Activated T-cell treated with anti-CD3 and anti-CD28 coated beads for 4 hours (primary cell): ENCODE measurements around the gene EREG.

Experiments used
- DNase-seq: peaks from one replicate; pipeline ENCODE4 v3.0.0-alpha.2; 2020

The EREG gene

DNA sequence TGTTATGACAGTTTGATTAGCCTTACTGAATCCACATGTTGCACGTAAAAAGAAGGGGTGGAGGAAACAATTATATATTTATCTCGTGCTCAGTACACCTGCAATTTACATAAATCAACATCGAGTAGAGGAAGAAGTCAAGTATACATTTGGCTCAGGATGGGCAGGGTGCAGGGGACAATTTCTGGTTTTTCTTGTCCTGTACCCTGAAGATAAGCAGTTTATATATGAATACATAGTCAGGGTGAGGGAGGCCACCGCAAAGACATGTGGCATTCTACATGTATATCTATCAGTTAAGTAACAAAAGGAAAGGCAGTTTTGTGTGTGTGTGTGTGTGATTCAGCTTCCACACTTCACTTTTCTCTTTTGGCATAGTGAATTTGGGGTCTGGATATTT is 11.1 kb upstream of the EREG start:
- no peak for DNase-seq

GRCh38 chr4:74357965-74358364 is 7.0 kb upstream of the EREG start:
- DNase-seq: no peak

DNA sequence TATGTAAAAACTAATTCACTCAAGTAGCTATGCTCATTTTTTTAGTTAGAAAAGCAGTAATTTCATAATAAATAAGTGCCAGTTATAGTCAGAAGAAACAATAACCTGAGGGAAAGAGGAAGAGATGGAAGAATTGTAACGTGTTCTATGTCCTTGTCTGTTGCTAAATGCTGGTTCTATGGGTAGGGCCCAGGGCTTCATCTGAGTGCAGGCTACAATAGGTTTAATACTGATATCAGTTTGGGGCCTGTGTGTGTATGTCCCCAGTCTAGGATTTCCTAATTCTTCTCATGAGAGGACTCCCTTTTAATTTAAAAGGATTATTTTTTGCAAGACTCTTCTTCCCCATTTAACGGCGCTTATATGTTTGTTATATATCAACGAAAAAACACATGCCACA is 3.3 kb upstream of the EREG start:
- no peak for DNase-seq

GRCh38 chr4:74362347-74362746 is 2.6 kb upstream of the EREG start:
- DNase-seq: no peak

DNA sequence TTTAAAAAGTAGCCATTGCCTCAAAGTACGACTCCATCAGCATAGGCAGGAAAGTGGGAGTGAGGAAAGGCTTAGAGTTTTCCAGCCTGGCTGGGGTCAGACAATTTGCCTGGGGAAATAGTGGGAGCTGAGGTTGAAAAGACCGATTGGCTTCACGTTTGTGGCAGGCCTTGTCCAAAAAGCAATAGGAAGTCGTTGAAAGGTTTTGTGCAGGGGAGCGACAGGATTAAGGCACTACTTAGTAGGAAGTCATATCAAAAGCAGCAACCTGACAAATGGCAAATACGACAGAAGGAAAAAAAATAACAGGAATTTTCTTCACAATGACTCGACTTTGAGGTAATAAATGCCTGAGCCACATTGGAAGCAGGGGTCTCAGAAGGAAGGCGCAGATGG is 691 bp upstream of the EREG start:
- no peak for DNase-seq

GRCh38 chr4:74365761-74366160 is 816 bp downstream of the EREG start:
- DNase-seq: no peak

DNA sequence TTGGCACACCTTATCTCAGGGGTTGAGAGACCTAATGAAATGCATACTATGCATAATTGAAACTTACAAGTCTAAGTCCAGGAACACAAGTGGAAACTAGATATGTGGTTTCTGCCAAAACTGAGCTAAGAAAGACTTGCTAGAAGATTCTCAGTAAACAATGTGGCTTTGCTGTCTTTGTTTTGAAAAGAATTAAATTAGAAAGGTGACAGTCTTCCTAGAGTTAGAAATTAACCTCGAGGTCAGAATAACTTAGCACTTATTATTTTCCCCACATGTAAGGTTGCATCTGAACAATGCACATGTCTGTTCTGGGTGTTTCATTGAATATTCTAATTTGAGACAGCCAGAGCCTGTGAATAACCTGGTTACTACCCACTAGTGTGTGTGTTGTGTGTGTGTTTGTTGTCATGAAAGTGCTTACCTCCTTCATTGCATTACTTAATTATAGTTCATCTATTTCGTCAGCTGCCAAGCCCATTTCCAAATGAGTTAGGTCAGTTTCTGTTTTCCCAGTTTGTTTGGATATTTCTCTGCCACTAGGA is 1.5 kb downstream of the EREG start:
- DNase-seq: no peak

- no peak for DNase-seq
Measured at GRCh38 chr4:74367656-74368290, 2.8 kb downstream of the EREG start.

GRCh38 chr4:74368596-74368995 is 3.7 kb downstream of the EREG start:
- no peak for DNase-seq

DNA sequence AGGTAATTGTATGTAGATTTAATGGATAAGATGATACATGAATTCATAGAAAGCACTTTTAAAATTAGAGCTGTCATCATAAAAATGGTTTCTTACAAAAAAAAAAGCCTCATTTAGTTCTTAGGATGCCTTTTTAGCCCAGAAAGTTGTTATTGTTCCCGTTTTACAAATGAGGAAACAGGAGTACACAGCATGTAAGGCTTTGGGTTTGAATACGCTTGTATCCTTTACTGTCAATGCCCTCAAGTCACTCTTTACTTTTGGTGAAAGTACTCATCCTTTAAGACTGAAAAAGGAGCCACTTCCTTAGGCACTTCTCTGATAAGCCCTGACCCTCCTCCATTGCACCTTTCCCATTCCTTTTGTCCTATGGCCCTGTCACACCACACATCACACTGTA is 4.9 kb downstream of the EREG start:
- DNase-seq: no peak

DNA sequence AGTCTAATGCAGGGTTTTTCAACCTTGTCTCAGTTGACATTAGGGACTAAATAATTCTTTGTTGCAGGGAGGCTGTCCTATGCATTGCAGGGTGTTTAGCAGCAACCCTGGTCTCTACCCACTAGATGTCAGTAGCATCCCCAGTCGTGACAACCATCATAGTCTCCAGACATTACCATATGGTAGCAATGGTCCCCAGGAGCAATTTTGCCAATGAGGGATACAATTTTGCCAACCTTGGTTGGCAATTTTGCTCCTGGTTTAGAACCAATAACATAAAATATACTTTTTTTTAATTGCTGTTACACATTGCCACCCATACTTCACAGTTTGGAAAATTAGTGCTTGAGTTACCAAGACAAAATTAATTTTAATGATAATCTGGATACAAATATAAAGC is 6.0 kb downstream of the EREG start:
- DNase-seq: no peak

DNA sequence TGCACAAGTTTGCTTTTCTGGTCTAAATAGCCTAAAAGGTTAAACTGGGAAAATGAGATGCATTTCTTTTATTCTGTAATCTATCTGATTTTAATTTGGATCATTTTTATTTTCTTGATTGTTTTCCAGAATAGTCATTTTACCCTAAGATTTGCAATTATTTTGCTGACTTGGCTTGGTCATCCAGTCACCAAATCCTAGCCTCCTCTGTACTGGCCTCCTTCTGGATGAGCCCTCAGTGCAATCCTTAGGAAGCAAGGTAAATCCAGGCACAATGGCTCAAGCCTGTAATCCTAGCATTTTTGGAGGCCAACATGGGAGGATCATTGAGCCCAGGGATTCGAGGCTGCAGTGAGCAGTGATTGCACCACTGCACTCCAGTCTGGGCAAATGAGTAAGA is 9.2 kb downstream of the EREG start:
- no peak for DNase-seq

DNA sequence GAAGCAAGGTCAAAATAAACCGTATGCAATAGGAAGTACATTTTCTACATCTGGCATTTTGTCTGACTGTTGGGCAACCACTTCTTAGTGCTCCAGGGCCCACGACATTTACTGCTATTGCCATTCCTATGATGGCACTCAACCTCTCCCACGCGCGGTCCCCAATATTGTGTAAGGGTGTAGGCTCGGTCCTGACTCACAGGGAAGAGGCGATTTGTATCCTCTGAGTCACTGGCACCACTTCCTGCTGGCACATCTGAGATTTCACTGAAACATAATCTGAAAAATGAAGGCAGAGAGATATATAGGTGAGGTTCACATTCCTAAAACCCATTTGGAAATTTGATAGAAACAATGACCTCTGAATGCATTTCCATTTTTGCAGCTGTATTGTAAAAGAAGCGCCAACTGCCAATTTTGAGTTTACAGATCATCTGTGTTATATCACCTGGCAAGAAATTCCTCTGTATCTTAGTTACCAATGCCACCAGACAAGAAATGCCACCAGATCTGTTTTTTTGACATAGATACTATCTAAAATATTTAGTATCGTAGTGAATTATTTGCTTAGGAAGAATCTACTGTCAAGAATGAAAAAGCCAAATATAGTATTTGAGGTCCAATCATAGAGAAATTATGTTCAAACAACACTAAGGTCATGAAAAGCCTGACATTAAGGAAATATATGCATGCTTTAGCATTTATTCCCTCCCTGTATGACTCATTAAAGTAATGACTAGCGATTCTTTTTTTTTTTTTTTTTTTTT is 9.8 kb downstream of the EREG start:
- no peak for DNase-seq

DNA sequence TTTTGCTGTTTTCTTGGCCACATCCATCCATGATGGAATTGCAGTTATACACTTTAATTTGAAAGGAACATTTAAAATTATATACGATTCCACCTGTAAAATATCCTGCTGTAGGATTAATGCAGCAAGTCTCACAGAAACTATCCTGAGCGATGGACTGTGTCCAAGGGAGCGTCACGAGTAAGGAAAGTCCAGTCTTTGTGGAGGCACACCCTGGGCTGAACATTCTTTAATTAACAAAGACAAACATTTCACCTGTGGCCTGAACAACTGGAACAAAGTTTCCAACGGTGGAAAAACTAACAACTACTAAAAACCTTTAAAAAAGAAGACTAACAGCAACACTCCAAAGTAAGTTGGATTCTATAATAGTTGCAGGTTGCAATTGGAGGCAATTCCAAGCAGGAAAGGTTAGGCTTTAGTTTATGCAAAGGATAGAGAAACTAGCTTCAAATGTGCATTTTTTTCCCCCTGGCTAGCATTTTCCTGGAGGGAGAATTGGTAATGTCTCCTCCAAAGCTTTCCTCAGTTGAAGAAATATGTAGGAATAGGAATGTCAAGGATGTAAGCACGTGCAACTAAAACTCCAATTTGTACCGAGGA is 11.0 kb downstream of the EREG start:
- DNase-seq: no peak

- no peak for DNase-seq
Measured at GRCh38 chr4:74376888-74377483, 12.0 kb downstream of the EREG start.

- no peak for DNase-seq
Measured at GRCh38 chr4:74377714-74378113, 12.8 kb downstream of the EREG start.

- DNase-seq: no peak
Measured at GRCh38 chr4:74378573-74378972, 13.6 kb downstream of the EREG start.

- DNase-seq: no peak
Measured at GRCh38 chr4:74379912-74380311, 15.0 kb downstream of the EREG start.

GRCh38 chr4:74385386-74385785 is 20.4 kb downstream of the EREG start:
- DNase-seq: no peak

DNA sequence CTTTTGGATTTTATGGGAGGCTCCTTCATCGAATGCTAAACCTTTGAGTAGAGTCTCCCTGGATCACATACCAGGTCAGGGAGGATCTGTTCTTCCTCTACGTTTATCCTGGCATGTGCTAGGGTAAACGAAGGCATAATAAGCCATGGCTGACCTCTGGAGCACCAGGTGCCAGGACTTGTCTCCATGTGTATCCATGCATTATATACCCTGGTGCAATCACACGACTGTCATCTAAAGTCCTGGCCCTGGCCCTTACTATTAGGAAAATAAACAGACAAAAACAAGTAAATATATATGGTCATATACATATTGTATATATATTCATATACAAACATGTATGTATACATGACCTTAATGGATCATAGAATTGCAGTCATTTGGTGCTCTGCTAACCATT is 21.2 kb downstream of the EREG start:
- no peak for DNase-seq

DNA sequence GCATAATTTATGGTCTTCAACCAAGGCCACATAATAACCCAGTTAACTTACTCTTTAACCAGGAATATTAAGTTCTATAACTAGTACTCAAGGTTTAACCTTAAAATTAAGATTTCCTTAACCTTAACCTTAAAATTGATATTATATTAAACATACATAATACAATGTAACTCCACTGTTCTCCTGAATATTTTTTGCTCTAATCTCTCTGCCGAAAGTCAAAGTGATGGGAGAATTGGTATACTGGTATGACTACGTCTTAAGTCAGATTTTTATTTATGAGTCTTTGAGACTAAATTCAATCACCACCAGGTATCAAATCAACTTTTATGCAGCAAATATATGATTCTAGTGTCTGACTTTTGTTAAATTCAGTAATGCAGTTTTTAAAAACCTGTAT is 22.8 kb downstream of the EREG start:
- DNase-seq: no peak

- no peak for DNase-seq
Measured at GRCh38 chr4:74389494-74389893, 24.5 kb downstream of the EREG start.

- DNase-seq: no peak
Measured at GRCh38 chr4:74390677-74391076, 25.7 kb downstream of the EREG start.

GRCh38 chr4:74391346-74391745 is 26.4 kb downstream of the EREG start:
- no peak for DNase-seq
